HG03159 (cell line): ENCODE results near the gene BLVRA.
"Not testable (repeated sequence)": the region's sequence is repeated elsewhere in the genome, so short reads cannot be mapped to it uniquely, and the experiment has no call there.

Experiments used
- ATAC-seq: cut with Tn5 transposase; IDR thresholded peaks from one replicate; pipeline ENCODE4 v1.9.1; 2021; ENCODE audit warnings: mild to moderate bottlenecking, moderate library complexity; ENCODE audit not compliant: unreplicated experiment

BLVRA gene, protein sequence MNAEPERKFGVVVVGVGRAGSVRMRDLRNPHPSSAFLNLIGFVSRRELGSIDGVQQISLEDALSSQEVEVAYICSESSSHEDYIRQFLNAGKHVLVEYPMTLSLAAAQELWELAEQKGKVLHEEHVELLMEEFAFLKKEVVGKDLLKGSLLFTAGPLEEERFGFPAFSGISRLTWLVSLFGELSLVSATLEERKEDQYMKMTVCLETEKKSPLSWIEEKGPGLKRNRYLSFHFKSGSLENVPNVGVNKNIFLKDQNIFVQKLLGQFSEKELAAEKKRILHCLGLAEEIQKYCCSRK

GRCh38 chr7:43758029-43758821 lies at the start of gene BLVRA:
Gene BLVRA (plus strand): TSS chr7:43758680. CDS start chr7:43771159, 12,479 bp downstream.
- ATAC-seq: peak; percentile 75

DNA sequence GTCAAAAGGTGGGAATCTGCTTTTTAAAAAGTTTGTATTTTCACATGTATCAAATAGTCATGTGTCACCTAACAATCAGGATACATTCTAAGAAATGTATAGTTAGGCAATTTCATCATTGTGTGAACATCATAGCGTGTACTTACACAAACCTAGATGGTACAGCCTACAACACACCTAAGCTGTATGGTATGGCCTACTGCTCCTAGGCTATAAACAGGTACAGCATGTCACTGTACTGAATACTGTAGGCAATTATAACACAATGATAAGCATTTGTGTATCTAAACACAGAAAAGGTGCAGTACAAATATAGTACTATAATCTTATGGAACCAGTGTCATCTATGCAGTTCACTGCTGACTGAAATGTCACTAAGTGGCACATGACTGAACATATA lies 47.0 kb upstream of the BLVRA start:
- ATAC-seq: no peak

GRCh38 chr7:43715966-43716365 lies 42.5 kb upstream of the BLVRA start:
- ATAC-seq: not testable (repeated sequence)

DNA sequence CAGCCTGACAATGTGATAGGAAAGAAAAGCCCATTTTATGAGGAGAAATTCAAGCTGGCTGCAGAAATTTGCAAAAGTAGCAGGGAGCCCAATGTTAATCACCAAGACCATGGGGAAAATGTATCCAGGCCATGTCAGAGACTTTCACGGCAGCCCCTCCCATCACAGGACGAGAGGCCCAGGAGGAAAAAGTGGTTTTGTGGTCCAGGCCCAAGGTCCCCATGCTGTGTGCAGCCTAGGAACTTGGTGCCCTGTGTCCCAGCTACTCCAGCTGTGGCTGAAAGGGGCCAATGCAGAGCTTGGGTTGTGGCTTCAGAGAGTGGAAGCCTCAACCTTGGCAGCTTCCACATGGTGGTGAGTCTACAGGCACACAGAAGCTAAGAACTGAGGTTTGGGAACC lies 41.9 kb upstream of the BLVRA start:
- ATAC-seq: no peak

DNA sequence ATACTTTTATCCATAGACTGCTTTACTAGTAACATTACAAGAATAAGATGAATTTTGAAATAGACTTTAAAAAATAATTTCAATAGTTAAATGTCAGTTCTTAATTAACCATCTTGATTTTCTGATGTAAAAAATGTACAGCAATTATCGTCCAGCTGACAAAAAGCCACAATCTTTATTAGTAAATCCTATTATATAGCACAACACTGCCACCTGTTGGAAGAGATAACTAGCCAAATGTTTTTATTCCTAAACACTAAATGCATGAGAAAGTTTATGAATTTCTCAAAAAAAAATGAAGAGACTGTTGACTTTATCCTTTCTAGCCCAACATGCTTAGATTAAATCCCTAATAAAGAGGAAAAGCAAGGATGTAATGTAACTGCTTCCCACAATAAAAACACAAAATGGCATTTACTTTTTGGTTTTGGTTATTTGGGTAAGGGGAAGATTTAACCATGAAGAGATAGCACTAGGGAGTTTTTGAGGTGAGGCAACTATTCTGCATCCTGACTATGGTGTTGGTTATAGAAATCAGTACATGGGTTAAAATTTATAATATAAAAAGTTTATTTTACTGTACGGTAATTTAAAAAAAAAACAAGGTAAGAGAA lies 37.2 kb upstream of the BLVRA start:
- ATAC-seq: no peak

DNA sequence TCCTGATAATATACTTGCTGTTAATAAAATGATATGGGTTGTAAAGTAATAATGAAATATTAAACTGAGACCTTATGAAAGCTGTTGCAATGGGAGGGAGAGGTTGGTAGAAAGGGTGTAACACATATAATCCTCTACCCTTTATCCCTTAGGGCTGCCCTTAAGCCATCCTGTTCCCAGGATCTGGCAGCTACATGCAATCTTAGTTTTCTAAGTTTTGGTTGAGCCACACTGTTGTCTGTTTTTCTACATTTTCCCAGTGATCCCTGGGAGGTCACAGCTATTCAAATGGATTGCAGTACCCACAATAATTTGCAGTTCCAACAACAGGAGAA lies 35.5 kb upstream of the BLVRA start:
- ATAC-seq: no peak

GRCh38 chr7:43725251-43725650 lies 33.2 kb upstream of the BLVRA start:
- ATAC-seq: no peak

- ATAC-seq: no peak
These were observed 32.0 kb upstream of the BLVRA start for GRCh38 chr7:43726466-43726865.

DNA sequence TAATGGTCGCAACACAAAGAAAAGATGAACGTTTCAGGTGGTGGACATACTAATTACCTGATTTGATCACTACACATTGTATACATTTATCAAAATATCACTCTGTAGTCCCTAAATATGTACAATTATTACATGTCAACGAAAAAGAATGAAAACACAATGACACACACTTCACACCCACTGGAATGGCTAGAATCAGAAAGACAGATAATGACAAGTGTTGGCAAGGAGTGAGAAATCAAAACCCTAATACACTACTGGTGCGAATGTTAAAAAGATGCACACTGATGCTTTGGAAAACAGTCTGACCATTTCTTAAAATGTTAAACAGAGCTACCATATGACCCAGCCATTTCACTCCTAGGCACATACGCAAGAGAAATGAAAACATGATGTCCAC lies 31.5 kb upstream of the BLVRA start:
- ATAC-seq: no peak

GRCh38 chr7:43727494-43727893 lies 31.0 kb upstream of the BLVRA start:
- ATAC-seq: no peak

- ATAC-seq: peak; percentile 80
These were observed 29.1 kb upstream of the BLVRA start, which contains the start of gene COA1 for GRCh38 chr7:43729214-43729923. Gene COA1 (minus strand): TSS chr7:43729523. CDS start chr7:43648614, 80,909 bp downstream.

DNA sequence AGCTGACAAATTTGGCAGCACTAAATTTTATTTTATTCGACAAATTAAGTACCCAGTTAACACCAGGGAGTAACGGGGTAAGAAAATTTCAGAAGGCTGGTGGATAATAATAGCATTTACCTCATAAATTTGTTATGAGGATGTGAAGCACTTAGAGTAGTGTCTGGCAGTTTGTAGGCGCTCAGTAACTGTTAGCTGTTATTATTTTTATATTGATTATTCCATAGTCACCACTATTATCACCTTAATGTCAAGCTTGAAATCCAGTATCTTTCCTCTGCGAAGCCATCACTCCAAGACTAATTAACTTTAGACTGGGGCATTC lies 28.6 kb upstream of the BLVRA start:
- ATAC-seq: peak; percentile 37

DNA sequence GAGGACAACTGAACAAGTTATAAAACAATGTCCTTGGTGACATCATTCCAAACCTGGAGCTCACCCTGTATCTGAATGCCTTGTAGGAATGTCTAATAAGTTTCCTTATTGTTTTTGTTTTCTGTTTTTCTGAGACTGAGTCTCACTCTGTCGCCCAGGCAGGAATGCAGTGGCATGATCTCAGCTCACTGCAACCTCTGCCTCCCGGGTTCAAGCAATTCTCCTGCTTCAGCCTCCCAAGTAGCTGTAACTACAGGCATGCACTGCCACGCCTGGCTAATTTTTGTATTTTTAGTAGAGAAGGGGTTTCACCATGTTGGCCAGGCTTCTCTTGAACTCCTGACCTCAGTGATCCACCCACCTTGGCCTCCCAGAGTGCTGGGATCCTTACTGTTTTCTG lies 27.0 kb upstream of the BLVRA start:
- not testable (repeated sequence) for ATAC-seq

DNA sequence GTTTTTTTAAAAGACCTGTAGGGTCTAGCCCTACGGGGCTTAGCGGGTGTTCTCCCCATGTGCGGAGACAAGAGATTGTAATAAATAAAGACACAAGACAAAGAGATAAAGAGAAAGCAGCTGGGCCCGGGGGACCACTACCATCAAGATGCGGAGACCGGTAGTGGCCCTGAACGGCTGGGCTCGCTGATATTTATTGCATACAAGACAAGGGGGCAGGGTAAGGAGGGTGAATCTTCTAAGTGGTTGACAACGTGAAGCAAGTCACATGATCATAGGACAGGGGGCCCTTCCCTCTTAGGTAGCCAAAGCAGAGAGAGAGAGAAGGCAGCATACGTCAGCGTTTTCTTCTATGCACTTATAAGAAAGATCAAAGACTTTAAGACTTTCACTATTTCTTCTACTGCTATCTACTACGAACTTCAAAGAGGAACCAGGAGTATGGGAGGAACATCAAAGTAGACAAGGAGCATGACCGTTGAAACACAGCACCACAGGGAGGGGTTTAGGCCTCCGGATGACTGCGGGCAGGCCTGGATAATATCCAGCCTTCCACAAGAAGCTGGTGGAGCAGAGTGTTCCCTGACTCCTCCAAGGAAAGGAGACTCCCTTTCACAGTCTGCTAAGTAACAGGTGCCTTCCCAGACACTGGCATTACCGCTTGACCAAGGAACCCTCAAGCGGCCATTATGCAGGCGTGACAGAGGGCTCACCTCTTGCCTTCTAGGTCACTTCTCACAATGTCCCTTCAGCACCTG lies 23.7 kb upstream of the BLVRA start:
- ATAC-seq: not testable (repeated sequence)

- ATAC-seq: peak; percentile 13
These were observed 23.1 kb upstream of the BLVRA start for GRCh38 chr7:43735403-43735801.

DNA sequence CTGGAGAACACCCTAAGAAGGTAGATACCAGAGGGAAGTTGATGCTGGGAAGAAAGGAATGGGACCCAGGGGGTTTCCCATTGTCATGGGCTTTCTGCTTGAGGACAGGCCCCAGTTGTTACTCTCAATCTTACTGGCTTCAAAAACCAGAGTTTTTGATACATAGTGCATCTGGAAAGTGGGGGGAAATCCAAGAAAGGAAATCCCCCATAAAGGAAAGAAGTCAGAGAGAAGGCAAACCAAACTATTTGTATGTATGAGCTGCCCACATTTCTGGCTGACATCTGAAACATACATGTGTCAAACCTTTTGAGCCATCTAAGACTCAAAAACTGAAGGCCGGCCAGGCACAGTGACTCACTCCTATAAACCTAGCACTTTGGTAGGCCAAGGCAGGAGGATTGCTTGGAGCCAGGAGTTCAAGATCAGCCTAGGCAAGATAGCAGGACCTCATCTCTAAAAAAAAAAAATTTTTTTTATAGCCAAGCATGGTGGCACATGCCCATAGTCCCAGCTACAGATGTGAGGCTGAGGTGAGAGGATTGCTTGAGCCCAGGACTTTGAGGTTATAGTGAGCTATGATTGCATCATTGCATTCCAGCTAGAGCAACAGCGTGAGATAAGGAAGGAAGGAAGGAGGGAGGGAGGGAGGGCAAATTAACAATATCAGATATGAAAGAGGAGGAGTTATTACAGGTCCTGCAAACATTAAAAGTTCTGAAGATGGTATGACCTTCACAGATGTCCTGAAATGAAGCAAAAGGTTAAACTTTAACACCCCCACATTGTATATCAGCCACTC lies 22.5 kb upstream of the BLVRA start:
- ATAC-seq: peak; percentile 83

DNA sequence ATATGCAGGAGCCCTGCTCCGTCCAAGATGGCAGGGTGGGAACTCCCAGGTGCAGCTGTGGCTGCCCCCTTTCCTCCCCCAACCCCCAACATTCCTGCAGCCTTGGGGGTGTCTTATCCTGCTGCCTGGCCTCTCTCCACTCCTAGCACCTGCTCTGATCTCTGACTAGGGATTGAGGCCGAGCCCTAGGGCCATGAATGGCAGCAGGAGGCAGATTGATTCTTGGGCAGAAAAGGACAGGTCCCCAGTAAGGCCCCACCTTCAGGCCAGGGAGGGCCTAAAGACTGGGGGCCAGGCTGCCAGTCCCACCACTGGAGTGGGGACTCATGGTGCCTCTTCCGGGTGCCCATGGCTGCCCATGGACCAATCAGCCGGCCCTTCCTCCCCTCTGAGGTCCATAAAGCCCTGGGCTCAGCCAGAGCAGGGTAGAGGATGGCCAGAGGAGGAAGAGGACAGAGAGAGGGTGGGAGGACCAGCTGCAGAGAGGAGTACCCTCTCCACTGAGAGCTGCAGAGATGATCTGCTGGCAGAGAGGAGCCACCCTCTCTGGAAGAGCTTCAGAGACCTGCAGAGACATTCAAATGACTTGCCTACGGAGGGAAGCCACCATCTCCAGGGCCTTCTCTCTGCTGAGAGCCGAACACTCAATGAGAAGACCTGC lies 20.9 kb upstream of the BLVRA start:
- no peak for ATAC-seq

- no peak for ATAC-seq
These were observed 15.8 kb upstream of the BLVRA start for GRCh38 chr7:43742692-43743091.

DNA sequence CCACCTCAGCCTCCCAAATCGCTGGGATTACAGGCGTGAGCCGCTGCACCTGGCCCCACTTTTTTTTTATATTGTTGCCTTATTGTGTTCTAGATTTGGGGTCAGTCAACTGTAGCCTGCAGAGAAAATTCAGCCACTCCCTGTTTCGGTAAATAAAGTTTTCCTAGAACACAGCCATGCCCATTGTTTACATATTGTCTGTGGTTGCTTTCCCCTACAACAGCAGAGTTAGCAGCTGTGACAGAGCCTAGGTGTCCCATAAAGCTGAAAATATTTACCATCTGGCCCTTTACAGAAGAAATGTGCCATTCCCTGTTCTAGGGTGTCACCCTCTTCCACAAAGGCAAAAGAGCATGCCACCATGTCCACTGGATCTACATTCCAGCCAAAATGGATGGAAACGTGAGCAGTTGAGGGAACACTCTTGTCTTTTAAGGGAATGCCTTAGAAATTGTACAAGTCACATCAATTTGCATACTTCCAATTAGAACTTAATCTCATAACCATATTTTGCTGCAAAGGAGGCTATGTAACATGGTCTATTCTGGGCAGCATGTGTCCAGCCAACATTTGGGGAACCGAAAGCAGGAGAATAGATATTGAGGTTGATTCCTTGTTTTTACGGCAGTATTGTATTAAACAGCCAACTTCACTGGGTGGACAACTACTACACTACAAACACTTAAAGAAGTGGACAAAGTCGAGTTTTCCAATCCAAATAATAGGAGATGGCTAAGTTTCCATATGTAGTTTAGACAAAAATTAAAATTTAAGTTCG lies 11.0 kb upstream of the BLVRA start:
- no peak for ATAC-seq
